ENCODE measurements around the gene EVC2. TPM values are rescaled to one million over a fixed set of nuclear protein-coding genes. Genes with fewer than 3 reads are reported as not detected.

The EVC2 gene
- total RNA-seq, 2 donors from 2014 or later = 8.6 to 13.2 TPM

DNA sequence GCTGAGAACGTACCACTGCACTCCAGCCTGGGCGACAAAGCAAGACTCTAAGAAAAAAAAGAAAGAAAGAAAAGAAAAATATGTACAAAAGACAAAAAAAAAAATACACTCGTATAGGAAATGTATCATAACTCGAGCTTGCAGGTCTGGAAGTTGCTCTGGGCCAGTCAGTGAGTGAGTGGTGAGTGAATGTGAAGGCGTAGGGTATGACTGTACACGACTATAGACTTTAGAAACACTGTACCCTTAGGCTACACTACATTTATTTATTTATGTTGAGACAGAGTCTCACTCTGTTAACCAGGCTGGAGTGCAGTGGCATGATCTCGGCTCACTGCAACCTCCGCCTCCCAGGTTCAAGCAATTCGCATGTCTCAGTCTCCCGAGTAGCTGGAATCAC, 29.4 kb downstream of the EVC2 start:
- Histone ChIP-seq H3K27ac (no peak overlapping the region), H3K27me3 (no peaks in the 10 kb centered on the region), H3K4me1 (no peaks in the 10 kb centered on the region), H3K4me3 (no peak overlapping the region), H3K9me3 (no peaks in the 10 kb centered on the region), H3K36me3 (replicated peaks in 1 of 2; ENCODE audit: insufficient read depth in 1 of 2, low read depth in 2 of 2) (no peaks in the 10 kb centered on the region)
- ATAC-seq = no peak
- WGBS, 2 donors = 88 to 91% methylated on average over 10 of the region's 10 CpGs
- DNase-seq = no peak
- intact Hi-C loops (cut with DNase I) = no loop called here
- TF ChIP-seq CTCF (IDR thresholded peaks at IDR 0.05) (no peak), POLR2A (IDR thresholded peaks at IDR 0.05) (no peak)

- TF ChIP-seq CTCF (IDR thresholded peaks at IDR 0.05) (no peak), POLR2A (IDR thresholded peaks at IDR 0.05) (no peak)
- no peak overlapping the region for H3K4me3 ChIP-seq
- DNase-seq (no peak), ATAC-seq (no peak)
- intact Hi-C loops (cut with DNase I) = no loop called here
- no peaks in the 10 kb centered on the region for H3K4me1 ChIP-seq
- WGBS, 2 donors = 89 to 93% methylated on average over 8 of the region's 8 CpGs
- H3K36me3 ChIP-seq (replicated peaks in 1 of 2; ENCODE audit: insufficient read depth in 1 of 2, low read depth in 2 of 2) = no peaks in the 10 kb centered on the region
- H3K27me3 ChIP-seq = no peaks in the 10 kb centered on the region
- H3K27ac ChIP-seq = no peak overlapping the region
- H3K9me3 ChIP-seq = no peaks in the 10 kb centered on the region
These were observed 31.6 kb downstream of the EVC2 start for GRCh38 chr4:5676763-5677162.

GRCh38 chr4:5666741-5667140, 41.6 kb downstream of the EVC2 start:
- no peak for ATAC-seq
- Histone ChIP-seq H3K27ac (no peak overlapping the region), H3K9me3 (no peaks in the 10 kb centered on the region), H3K4me3 (no peak overlapping the region), H3K4me1 (no peaks in the 10 kb centered on the region), H3K36me3 (replicated peaks in 1 of 2; ENCODE audit: insufficient read depth in 1 of 2, low read depth in 2 of 2) (peaks cover 0 to 2% of the 10 kb centered on the region in 2 donors), H3K27me3 (no peaks in the 10 kb centered on the region)
- no peak for DNase-seq
- WGBS, 2 donors = 55 to 60% methylated on average over 1 of the region's 1 CpG
- intact Hi-C loops (cut with DNase I) = no loop called here
- no peak for TF ChIP-seq CTCF (IDR thresholded peaks at IDR 0.05)
- TF ChIP-seq POLR2A (IDR thresholded peaks at IDR 0.05) = no peak

GRCh38 chr4:5664778-5665177, 43.6 kb downstream of the EVC2 start:
- no peak overlapping the region for H3K4me3 ChIP-seq
- no peak overlapping the region for H3K27ac ChIP-seq
- intact Hi-C loops (cut with DNase I) = no loop called here
- TF ChIP-seq CTCF (IDR thresholded peaks at IDR 0.05) = no peak
- no peak for TF ChIP-seq POLR2A (IDR thresholded peaks at IDR 0.05)
- no peak for DNase-seq
- H3K36me3 ChIP-seq (replicated peaks in 1 of 2; ENCODE audit: insufficient read depth in 1 of 2, low read depth in 2 of 2) = peaks cover 0 to 2% of the 10 kb centered on the region in 2 donors
- no peaks in the 10 kb centered on the region for H3K4me1 ChIP-seq
- WGBS, 2 donors = 90% methylated on average over 12 of the region's 12 CpGs
- H3K27me3 ChIP-seq = no peaks in the 10 kb centered on the region
- H3K9me3 ChIP-seq = no peaks in the 10 kb centered on the region
- no peak for ATAC-seq

DNA sequence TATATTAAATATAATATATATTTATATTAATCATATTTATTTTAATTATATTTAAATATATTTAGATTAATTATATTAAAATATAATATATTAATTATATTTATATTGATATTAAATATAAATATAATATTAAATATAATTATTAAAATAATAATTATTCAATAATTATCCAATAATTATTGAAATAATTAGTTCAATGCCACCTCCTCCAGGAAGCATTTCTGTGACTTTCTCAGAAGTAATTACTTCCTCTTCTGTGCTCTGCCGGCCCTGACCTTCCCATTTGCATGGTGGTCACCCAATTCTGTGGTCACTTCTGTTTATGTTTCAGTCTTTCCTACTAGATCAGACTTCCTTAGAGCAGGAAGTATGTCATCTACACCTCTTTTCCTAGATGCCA, 45.8 kb downstream of the EVC2 start:
- Histone ChIP-seq H3K27ac (no peak overlapping the region), H3K9me3 (no peaks in the 10 kb centered on the region), H3K27me3 (no peaks in the 10 kb centered on the region), H3K4me1 (no peaks in the 10 kb centered on the region), H3K4me3 (no peak overlapping the region), H3K36me3 (replicated peaks in 1 of 2; ENCODE audit: insufficient read depth in 1 of 2, low read depth in 2 of 2) (peaks cover 0 to 2% of the 10 kb centered on the region in 2 donors)
- WGBS, 2 donors = 76 to 86% methylated on average over 1 of the region's 1 CpG
- intact Hi-C loops (cut with DNase I) = no loop called here
- TF ChIP-seq CTCF (IDR thresholded peaks at IDR 0.05) (no peak), POLR2A (IDR thresholded peaks at IDR 0.05) (no peak)
- no peak for ATAC-seq
- DNase-seq = no peak

All from body of pancreas (tissue), 4 donors.